K562 (cell line): ENCODE measurements around the gene TUBB2A. TPM values are rescaled to one million over a fixed set of nuclear protein-coding genes. Genes with fewer than 3 reads are reported as not detected.

ENCODE experiments used
- FOXA1 ChIP-seq: fragments of 450-650 bp; IDR thresholded peaks from 2 replicates; pipeline ENCODE4 v1.6.1; 2016; ENCODE audit warnings: mild to moderate bottlenecking, borderline replicate concordance
- HBP1 ChIP-seq: fragments of 450-650 bp; formaldehyde crosslinking; IDR thresholded peaks from 2 replicates; pipeline ENCODE4 v1.4.0; 2022; ENCODE audit warnings: missing genetic modification characterization
- HNRNPL ChIP-seq: fragments of 200-400 bp; formaldehyde crosslinking; IDR thresholded peaks from 2 replicates; pipeline ENCODE4 v1.6.1; 2017; ENCODE audit warnings: low read depth, mild to moderate bottlenecking, low read length
- IRF9 ChIP-seq: fragments of 450-650 bp; IDR thresholded peaks from 2 replicates; pipeline ENCODE4 v1.6.1; 2016; ENCODE audit warnings: missing biosample characterization, missing genetic modification characterization
- KAT8 ChIP-seq: fragments of 450-650 bp; IDR thresholded peaks from 2 replicates; pipeline ENCODE4 v1.6.1; 2016; ENCODE audit warnings: low read depth, mild to moderate bottlenecking
- SMC3 ChIP-seq: conservative IDR thresholded peaks from 2 replicates; pipeline ENCODE4 v1.6.1; 2011; ENCODE audit warnings: low read depth, low read length, improper control_type of control experiment; ENCODE audit not compliant: insufficient read depth
- SRF ChIP-seq, 2 experiments: fragments of 250-450, 450-650 bp in 1 of 2; sonication (Bioruptor Pico) in 1 of 2; sonication (generic) in 1 of 2; formaldehyde crosslinking; IDR thresholded peaks; 2 replicates each; pipeline versions ENCODE4 v1.5.0 to v1.5.1; 2020 to 2022; ENCODE audit warnings: mild to moderate bottlenecking in 1 of 2, missing genetic modification reagents in 1 of 2
- TEAD2 ChIP-seq: fragments of 450-650 bp; IDR thresholded peaks from 2 replicates; pipeline ENCODE4 v1.6.1; 2016; ENCODE audit warnings: missing genetic modification characterization, control low read depth, missing compliant biosample characterization
- TFAM ChIP-seq: fragments of 250-450 bp; sonication (Bioruptor Pico); conservative IDR thresholded peaks from 2 replicates; pipeline ENCODE4 v1.5.0; 2021; ENCODE audit warnings: mild to moderate bottlenecking, moderate library complexity
- ZHX1 ChIP-seq: fragments of 150-350 bp; conservative IDR thresholded peaks from 2 replicates; pipeline ENCODE4 v1.6.1; 2014; ENCODE audit warnings: low read length
- ZNF212 ChIP-seq: fragments of 450-650 bp; formaldehyde crosslinking; IDR thresholded peaks from 2 replicates; pipeline ENCODE4 v1.4.0; 2020; ENCODE audit warnings: mild to moderate bottlenecking
- ZNF24 ChIP-seq: fragments of 450-650 bp; IDR thresholded peaks from 2 replicates; pipeline ENCODE4 v1.6.1; 2016
- ZNF445 ChIP-seq: fragments of 250-450 bp; sonication (Bioruptor Pico); IDR thresholded peaks from 2 replicates; pipeline ENCODE4 v1.4.0; 2020; ENCODE audit warnings: low read depth, mild to moderate bottlenecking, moderate library complexity
- polyA plus RNA-seq, 8 experiments: library from polyadenylated mRNA; depleted of rRNA in 4 of 8; stranded (reverse) in 5 of 8; unstranded in 3 of 8; fragments of >200 nt; fragmentation: Nextera tagmentation in 2 of 8; fragmentation: Illumina TruSeq in 1 of 8; extraction: Ambion mirVana in 2 of 8; extraction: Trizol in 1 of 8; gene quantifications; 2 replicates each; pipeline versions ENCODE4 v1.2.1 to v1.2.3, GENCODE V29; 2011 to 2014; ENCODE audit warnings: inconsistent platforms in 1 of 8, missing spikeins in 1 of 8
- total RNA-seq, 7 experiments: library from RNA; depleted of rRNA in 6 of 7; stranded (reverse); fragments of >200 nt in 6 of 7; fragmentation: Illumina TruSeq in 2 of 7; extraction: Trizol in 2 of 7; gene quantifications; 2 replicates each; pipeline versions ENCODE4 v1.2.1 to v1.2.3, GENCODE V29; 2011 to 2021; ENCODE audit warnings: low replicate concordance in 1 of 7

Gene TUBB2A
- total and polyA plus RNA-seq, 9 of the 15 experiments (the other 6 are each of a cell fraction or from before 2014, with no cell fraction given), result 3.6 to 92.1 (median 45.6) TPM

- TF ChIP-seq SRF (CRISPR knock-in tag; IDR thresholded peaks at IDR 0.05) (no peak), ZNF24 (no peak), HNRNPL (peak; percentile 45; the same call in 1 of the 2 replicates), ZHX1 (peak; percentile 17; the same call in 1 of the 2 replicates), FOXA1 (no peak), TFAM (no peak), HBP1 (CRISPR knock-in tag) (no peak), ZNF212 (no peak), SMC3 (peak; percentile 8; the same call in 1 of the 2 replicates), KAT8 (no peak), IRF9 (tag) (no peak), TEAD2 (tag) (no peak), ZNF445 (CRISPR knock-in tag) (no peak)
These were observed 38.8 kb downstream of the TUBB2A start, which contains the start of gene BPHL (continued) for GRCh38 chr6:3118353-3119039.
